Measurements from ENCODE around the gene ZNF70. TPM values are rescaled to one million over a fixed set of nuclear protein-coding genes. Genes with fewer than 3 reads are reported as not detected.

The ZNF70 gene
- total RNA-seq, 1 experiment from 2014 or later: 3.2 TPM

- Histone ChIP-seq H3K4me3 (ENCODE audit: low read depth in 2 of 2, low read length in 2 of 2) (no peak overlapping the region), H3K36me3 (ENCODE audit: control insufficient read depth, insufficient read depth, low read length) (peaks cover 7% of the 10 kb centered on the region; the same call in 1 of the 2 replicates), H3K27me3 (ENCODE audit: control insufficient read depth, insufficient read depth, low read length) (no peaks in the 10 kb centered on the region), H3K4me1 (ENCODE audit: control insufficient read depth, insufficient read depth, low read length) (peaks cover 6% of the 10 kb centered on the region), H3K27ac (ENCODE audit: low read length) (no peak overlapping the region), H3K9me3 (ENCODE audit: control insufficient read depth, insufficient read depth, low read depth, low read length) (no peaks in the 10 kb centered on the region)
- intact Hi-C loops (cut with micrococcal nuclease; ENCODE audit: unreplicated experiment): no loop called here
- no peak for ATAC-seq
- BruUV-seq (replicated peaks): no TSS peak
- no peak for TF ChIP-seq TCF7L2 (IDR thresholded peaks at IDR 0.05; ENCODE audit: low read depth, low read length)
- no peak for DNase-seq (ENCODE audit: low read depth, low spot score)
- ChIA-PET POLR2A (no interaction called here), CTCF (no interaction called here)
- in situ Hi-C loops (cut with HindIII; ENCODE audit: low pct_unique_long_range_greater_than_20kb, low sequenced_read_pairs): no loop called here
Observed at GRCh38 chr22:23752750-23753149, 1.8 kb upstream of the ZNF70 start.

- peaks cover 6% of the 10 kb centered on the region for H3K4me1 ChIP-seq (ENCODE audit: control insufficient read depth, insufficient read depth, low read length)
- intact Hi-C loops (cut with micrococcal nuclease; ENCODE audit: unreplicated experiment): no loop called here
- TF ChIP-seq CTCF (IDR thresholded peaks at IDR 0.05) (no peak), SIN3A (IDR thresholded peaks at IDR 0.05; ENCODE audit: borderline replicate concordance, insufficient read depth, low read depth, low read length) (no peak), TCF7L2 (IDR thresholded peaks at IDR 0.05; ENCODE audit: low read depth, low read length) (no peak), REST (IDR thresholded peaks at IDR 0.05; ENCODE audit: insufficient read depth in 1 of 2, low read depth in 2 of 2, low read length in 1 of 2) (no peak), POLR2AphosphoS5 (IDR thresholded peaks at IDR 0.05; ENCODE audit: low read depth, low read length) (no peak)
- BruUV-seq (replicated peaks): no TSS peak
- H3K36me3 ChIP-seq (ENCODE audit: control insufficient read depth, insufficient read depth, low read length): peaks cover 7% of the 10 kb centered on the region; the same call in 1 of the 2 replicates
- CTCF ChIA-PET: no interaction called here
- ATAC-seq (no peak), DNase-seq (ENCODE audit: low read depth, low spot score) (no peak)
- in situ Hi-C loops (cut with HindIII; ENCODE audit: low pct_unique_long_range_greater_than_20kb, low sequenced_read_pairs): no loop called here
- H3K9me3 ChIP-seq (ENCODE audit: control insufficient read depth, insufficient read depth, low read depth, low read length): no peaks in the 10 kb centered on the region
- POLR2A ChIA-PET: no interaction called here
- H3K27ac ChIP-seq (ENCODE audit: low read length): no peak overlapping the region
- no peak overlapping the region for H3K4me3 ChIP-seq (ENCODE audit: low read depth in 2 of 2, low read length in 2 of 2)
- H3K27me3 ChIP-seq (ENCODE audit: control insufficient read depth, insufficient read depth, low read length): no peaks in the 10 kb centered on the region
Observed at GRCh38 chr22:23752090-23752691, 1.3 kb upstream of the ZNF70 start.

DNA sequence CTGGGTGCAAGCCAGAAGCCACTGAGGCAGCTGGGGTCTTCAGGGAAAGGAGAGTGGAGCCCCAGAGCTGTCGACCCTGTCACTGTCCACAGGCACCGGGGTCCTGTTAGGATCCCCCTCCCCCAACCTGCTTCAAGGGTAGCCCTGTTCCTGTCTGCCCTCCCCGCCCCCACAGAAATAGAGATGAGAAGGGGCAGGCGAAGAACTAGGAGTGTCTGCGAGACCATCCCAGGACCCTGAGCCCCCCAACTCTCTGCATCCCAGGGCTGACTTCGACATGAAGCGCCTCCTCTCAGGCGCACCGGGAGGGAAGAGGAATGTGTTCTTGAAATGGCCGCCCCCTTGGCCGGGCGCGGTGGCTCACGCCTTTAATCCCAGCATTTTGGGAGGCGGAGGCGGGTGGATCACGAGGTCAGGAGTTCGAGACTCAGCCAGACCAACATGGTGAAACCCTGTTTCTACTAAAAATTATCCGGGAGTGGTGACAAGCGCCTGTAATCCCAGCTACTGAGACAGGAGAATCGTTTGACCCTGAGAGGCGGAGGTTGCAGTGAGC, 607 bp upstream of the ZNF70 start:
- in situ Hi-C loops (cut with HindIII; ENCODE audit: low pct_unique_long_range_greater_than_20kb, low sequenced_read_pairs): no loop called here
- no TSS peak for BruUV-seq (replicated peaks)
- POLR2A ChIA-PET: no interaction called here
- Histone ChIP-seq H3K4me1 (ENCODE audit: control insufficient read depth, insufficient read depth, low read length) (peaks cover 6% of the 10 kb centered on the region), H3K27me3 (ENCODE audit: control insufficient read depth, insufficient read depth, low read length) (no peaks in the 10 kb centered on the region), H3K27ac (ENCODE audit: low read length) (peak overlapping the region; percentile 82), H3K9me3 (ENCODE audit: control insufficient read depth, insufficient read depth, low read depth, low read length) (no peaks in the 10 kb centered on the region), H3K36me3 (ENCODE audit: control insufficient read depth, insufficient read depth, low read length) (peaks cover 7% of the 10 kb centered on the region; the same call in 1 of the 2 replicates), H3K4me3 (ENCODE audit: low read depth in 2 of 2, low read length in 2 of 2) (peak overlapping the region; percentile 61 to 69)
- CTCF ChIA-PET: no interaction called here
- ATAC-seq: peak; percentile 55
- intact Hi-C loops (cut with micrococcal nuclease; ENCODE audit: unreplicated experiment): no loop called here
- no peak for DNase-seq (ENCODE audit: low read depth, low spot score)
- TF ChIP-seq CTCF (IDR thresholded peaks at IDR 0.05) (no peak), SIN3A (IDR thresholded peaks at IDR 0.05; ENCODE audit: borderline replicate concordance, insufficient read depth, low read depth, low read length) (no peak)
